ENCODE data around the gene DYNC1LI1. TPM values are rescaled to one million over a fixed set of nuclear protein-coding genes. Genes with fewer than 3 reads are reported as not detected.

Gene DYNC1LI1
- total RNA-seq, 1 experiment from 2014 or later, result 56.2 TPM

DNA sequence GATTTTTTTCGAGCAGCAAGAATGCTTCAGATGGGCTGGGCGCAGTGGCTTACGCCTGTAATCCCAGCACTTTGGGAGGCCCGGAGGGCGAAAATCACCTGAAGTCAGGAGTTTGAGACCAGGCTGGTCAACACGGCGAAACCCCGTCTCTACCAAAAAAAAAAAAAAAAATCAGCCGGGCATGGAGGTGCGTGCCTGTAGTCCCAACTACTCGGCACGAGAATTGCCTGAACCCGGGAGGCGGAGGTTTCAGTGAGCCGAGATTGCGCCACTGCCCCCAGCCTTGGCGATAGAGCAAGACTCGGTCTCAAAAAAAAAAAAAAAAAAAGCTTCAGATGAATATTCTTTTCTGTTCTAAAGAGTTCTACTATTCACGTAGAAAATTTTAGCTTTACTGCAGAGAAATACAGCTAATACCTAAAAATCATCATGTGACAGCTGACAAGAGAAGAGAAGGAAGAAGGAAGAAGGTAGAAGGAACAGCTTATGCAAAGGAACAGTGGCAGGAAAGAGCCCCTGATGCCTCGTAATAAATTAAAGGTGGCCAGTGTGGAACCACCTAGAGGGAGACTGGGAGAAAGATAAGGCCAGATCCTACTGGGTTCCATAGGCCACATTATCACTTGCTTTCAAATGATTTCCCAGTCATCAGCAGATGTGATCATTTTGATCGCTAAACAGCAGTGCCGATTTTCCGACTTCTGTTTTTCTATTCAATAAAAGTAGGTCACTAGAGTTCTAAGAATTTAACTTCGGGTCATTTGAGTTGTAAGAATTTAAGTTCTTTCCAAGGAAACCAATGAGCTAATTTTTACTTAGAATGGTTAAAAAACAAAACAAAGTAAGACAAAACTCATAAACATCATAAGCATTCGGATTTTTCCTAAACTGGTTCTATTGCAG, 69.5 kb downstream of the DYNC1LI1 start:
- H3K27me3 ChIP-seq (ENCODE audit: insufficient read depth, low read length), result no peaks in the 10 kb centered on the region
- Mint-ChIP-seq H3K27me3 (ENCODE audit: low read depth) (no peaks in the 10 kb centered on the region; the same call in 1 of the 2 replicates), H3K36me3 (ENCODE audit: insufficient read depth in 1 of 3, low read depth in 3 of 3) (peaks cover 3 to 8% (median 5%) of the 10 kb centered on the region in 3 experiments; a peak in 4 of 7 replicates), H3K4me3 (peak overlapping the region; percentile 94 to 99), H3K27ac (no peak overlapping the region), H3K9me3 (no peaks in the 10 kb centered on the region; a peak in 1 of 5 replicates), H3K4me1 (peaks cover 20 to 30% of the 10 kb centered on the region in 2 experiments)
- no peak overlapping the region for H2AK5ac ChIP-seq (ENCODE audit: insufficient read length, low read length)
- H4K91ac ChIP-seq (ENCODE audit: insufficient read length, low read depth, low read length), result no peak overlapping the region
- H2BK15ac ChIP-seq (ENCODE audit: low read depth, low read length), result no peak overlapping the region
- H3K27ac ChIP-seq (ENCODE audit: insufficient read length, low read depth, low read length), result no peak overlapping the region
- H3K9ac ChIP-seq (ENCODE audit: extremely low read depth, insufficient read length, low read length), result no peak overlapping the region
- no peak overlapping the region for H2BK5ac ChIP-seq (ENCODE audit: insufficient read length, low read length)
- H3K4me2 ChIP-seq (ENCODE audit: insufficient read depth, insufficient read length, low read length), result peak overlapping the region; percentile 84
- no CpG with 5 or more reads among the region's 25 CpGs for WGBS (ENCODE audit: extremely low coverage, insufficient read length, low lambda C conversion rate)
- H3K4ac ChIP-seq (ENCODE audit: low read depth, low read length), result no peak overlapping the region
- H3K9me3 ChIP-seq (ENCODE audit: control insufficient read depth, low read depth, low read length), result no peaks in the 10 kb centered on the region
- no peak overlapping the region for H2AFZ ChIP-seq (ENCODE audit: low read length)
- peaks cover 4% of the 10 kb centered on the region; the same call in 1 of the 2 replicates for H3K4me1 ChIP-seq (ENCODE audit: insufficient read depth, low read length)
- peaks cover 2% of the 10 kb centered on the region for H4K20me1 ChIP-seq (ENCODE audit: control insufficient read depth, insufficient read depth, insufficient read length)
- H2BK20ac ChIP-seq (ENCODE audit: low read depth, low read length, poor library complexity, severe bottlenecking), result no peak overlapping the region
- no peaks in the 10 kb centered on the region for H3K23me2 ChIP-seq (ENCODE audit: insufficient read length, low read depth, low read length, poor library complexity, severe bottlenecking)
- no peak for DNase-seq
- H3T11ph ChIP-seq (ENCODE audit: low read length), result no peak overlapping the region
- no peaks in the 10 kb centered on the region for H3K79me1 ChIP-seq (ENCODE audit: insufficient read depth, low read depth, low read length, poor library complexity, severe bottlenecking)
- TF ChIP-seq, protein P1, sequence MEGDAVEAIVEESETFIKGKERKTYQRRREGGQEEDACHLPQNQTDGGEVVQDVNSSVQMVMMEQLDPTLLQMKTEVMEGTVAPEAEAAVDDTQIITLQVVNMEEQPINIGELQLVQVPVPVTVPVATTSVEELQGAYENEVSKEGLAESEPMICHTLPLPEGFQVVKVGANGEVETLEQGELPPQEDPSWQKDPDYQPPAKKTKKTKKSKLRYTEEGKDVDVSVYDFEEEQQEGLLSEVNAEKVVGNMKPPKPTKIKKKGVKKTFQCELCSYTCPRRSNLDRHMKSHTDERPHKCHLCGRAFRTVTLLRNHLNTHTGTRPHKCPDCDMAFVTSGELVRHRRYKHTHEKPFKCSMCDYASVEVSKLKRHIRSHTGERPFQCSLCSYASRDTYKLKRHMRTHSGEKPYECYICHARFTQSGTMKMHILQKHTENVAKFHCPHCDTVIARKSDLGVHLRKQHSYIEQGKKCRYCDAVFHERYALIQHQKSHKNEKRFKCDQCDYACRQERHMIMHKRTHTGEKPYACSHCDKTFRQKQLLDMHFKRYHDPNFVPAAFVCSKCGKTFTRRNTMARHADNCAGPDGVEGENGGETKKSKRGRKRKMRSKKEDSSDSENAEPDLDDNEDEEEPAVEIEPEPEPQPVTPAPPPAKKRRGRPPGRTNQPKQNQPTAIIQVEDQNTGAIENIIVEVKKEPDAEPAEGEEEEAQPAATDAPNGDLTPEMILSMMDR (conservative IDR thresholded peaks at IDR 0.05), result no peak
- H3K18ac ChIP-seq (ENCODE audit: insufficient read length, low read depth, low read length), result no peak overlapping the region
- no peak overlapping the region for H2BK120ac ChIP-seq (ENCODE audit: low read depth, low read length, poor library complexity, severe bottlenecking)
- no peak overlapping the region for H3K14ac ChIP-seq (ENCODE audit: insufficient read depth, low read length)
- no peak overlapping the region for H2BK12ac ChIP-seq (ENCODE audit: insufficient read length, low read depth, low read length)
- H3K79me2 ChIP-seq (ENCODE audit: insufficient read depth, low read length), result no peaks in the 10 kb centered on the region; the same call in 1 of the 2 replicates
- no peak overlapping the region for H4K8ac ChIP-seq (replicated peaks; ENCODE audit: insufficient read length, low read depth, low read length)
- H3K56ac ChIP-seq (ENCODE audit: insufficient read length, low read depth, low read length), result no peak overlapping the region
- no peak overlapping the region for H3K23ac ChIP-seq (ENCODE audit: insufficient read length, low read depth, low read length)
- H4K5ac ChIP-seq (ENCODE audit: insufficient read length, low read depth, low read length), result no peak overlapping the region

Data from H9 (cell line).